Eye (tissue), 1 donor: ENCODE data around the gene TTC28.
"Not testable (repeated sequence)": the region's sequence is repeated elsewhere in the genome, so short reads cannot be mapped to it uniquely, and the experiment has no call there.

Experiments used
- DNase-seq: peaks from one replicate; pipeline ENCODE4 v3.0.0-alpha.2; 2015

TTC28 gene

DNA sequence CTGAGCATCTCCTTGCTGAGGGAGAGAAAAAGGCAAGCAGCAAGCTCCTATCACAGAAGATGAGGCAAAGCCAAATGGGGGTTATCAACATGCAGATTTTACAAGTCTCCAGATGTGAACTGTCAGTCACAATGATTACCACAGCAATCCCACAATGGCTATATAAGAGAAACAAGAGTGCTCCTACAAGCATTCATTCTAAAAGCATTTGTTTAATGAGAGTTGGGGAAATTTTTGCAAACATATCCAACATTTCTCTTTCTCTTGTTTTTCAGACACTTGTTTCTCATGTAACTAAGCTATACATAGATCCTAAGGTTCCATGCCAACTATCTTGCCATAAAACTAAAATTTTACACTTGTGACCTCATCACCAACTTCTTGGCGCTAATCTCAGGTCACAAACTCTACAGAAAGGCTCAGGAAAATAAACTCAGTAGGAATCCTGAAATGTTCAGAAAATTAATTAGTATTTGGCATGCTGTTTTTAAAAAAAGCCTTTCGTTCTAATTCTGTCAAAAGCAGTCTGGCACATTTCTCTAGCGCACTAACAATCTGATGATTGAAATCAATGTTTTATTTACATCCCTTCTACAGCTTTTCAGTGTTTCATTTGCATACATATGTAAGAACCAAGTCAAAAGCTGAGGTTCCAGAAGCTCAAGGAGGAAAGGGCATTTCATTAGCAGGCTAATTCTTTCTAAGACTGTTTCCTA lies 199.5 kb downstream of the TTC28 start:
- peak; percentile 21 for DNase-seq

- no peak for DNase-seq
These were observed 201.1 kb downstream of the TTC28 start for GRCh38 chr22:28478564-28478963.

DNA sequence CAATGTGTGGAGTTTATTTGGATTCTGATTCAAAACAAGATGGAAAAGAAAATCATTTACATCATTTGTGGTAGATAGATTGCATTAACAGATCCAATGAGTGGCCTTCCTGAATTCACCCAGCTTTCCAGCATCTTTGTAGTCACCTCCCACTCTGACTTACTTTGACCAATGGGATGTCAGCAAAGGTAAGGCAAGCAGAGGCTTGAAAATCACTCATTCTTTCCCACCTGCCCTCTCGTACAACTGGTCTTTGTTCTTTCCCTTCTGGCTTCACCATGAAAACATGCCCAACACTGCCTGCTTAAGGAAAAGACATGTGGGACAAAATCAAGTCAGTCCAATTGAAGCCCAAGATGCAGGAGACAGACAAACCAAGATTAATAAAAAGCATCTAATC lies 202.1 kb downstream of the TTC28 start:
- DNase-seq, result no peak

GRCh38 chr22:28474330-28474729 lies 205.3 kb downstream of the TTC28 start:
- no peak for DNase-seq

DNA sequence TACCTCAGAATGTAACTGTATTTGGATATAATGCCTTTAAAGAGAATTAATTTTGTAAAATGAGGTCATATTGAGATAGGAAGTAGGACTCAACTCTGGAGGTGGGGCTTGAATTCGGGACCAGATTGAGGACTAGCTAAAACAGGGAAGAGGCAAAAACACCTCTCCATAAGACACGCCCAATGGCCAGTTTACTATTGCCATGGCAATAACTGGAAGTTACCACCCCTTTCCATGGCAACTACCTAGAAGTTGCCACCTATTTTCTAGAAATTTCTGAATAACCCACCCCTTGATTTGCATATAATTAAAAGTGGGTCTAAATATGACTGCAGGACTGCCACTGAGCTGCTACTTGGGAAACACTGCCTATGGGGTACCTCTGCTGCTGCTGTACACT lies 206.4 kb downstream of the TTC28 start:
- no peak for DNase-seq

GRCh38 chr22:28467055-28467454 lies 212.6 kb downstream of the TTC28 start:
- not testable (repeated sequence) for DNase-seq

DNA sequence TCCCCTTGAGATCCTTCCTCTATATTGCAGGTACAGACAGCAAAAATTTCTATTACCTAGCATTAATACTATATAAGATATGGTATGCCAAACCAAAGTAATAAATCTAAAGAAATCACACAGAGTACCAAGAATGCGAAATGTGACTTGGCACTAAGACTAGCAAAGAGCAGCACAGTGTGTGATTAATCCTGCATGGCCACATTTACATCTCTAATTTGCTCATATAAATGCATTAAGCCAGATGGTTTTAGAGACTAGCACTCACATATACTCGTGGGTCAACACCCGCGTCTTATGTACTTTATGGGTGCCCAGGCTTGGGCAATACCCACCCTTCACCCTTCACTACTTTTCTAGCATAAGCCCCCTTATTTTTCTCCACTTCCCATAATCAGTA lies 213.2 kb downstream of the TTC28 start:
- DNase-seq, result no peak

DNA sequence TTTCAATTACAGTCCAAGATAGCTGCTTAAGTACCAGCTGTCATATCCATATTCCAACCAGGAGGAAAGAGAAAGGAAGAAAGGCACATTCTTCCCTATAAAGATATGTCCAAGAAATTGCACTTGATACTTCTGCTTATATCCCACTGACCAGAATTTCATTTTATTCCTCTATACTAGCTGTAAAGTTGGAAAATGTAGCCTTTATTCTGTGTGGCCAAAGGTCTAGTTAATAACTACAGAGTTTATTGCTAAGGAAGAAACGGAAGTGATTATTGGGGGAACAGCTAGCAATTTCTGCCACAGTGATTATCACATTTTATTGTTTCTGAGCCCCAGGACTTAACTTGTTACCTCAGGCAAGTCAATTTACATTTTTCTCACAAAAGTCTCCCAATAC lies 213.8 kb downstream of the TTC28 start:
- DNase-seq, result no peak

DNA sequence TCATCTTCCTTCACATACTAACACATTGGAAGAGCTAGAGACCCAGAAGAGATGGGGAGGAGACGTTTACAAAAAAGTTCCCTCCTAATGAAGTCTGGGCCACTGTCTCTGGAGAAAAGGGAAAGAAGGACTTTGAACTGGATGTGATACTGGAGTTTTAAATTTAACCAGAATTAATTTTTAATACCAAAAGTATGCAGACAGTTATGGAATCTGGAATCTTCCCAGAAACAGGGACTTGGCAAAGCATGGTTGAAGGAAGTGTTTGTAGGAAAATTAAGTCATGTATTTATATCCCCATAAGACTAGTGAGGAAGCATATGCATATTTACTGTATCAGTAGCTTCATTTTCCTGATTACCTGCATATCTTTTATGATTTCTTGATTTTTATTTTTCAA lies 215.5 kb downstream of the TTC28 start:
- no peak for DNase-seq

DNA sequence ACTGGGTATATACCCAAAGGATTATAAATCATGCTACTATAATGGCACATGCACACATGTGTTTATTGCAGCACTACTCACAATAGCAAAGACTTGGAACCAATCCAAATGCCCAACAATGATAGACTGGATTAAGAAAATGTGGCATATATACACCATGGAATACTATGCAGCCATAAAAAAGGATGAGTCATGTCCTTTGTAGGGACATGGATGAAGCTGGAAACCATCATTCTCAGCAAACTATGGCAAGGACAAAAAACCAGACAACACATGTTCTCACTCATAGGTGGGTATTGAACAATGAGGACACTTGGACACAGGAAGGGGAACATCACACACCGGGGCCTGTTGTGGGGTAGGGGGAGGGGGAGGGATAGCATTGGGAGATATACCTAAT lies 216.2 kb downstream of the TTC28 start:
- not testable (repeated sequence) for DNase-seq

DNA sequence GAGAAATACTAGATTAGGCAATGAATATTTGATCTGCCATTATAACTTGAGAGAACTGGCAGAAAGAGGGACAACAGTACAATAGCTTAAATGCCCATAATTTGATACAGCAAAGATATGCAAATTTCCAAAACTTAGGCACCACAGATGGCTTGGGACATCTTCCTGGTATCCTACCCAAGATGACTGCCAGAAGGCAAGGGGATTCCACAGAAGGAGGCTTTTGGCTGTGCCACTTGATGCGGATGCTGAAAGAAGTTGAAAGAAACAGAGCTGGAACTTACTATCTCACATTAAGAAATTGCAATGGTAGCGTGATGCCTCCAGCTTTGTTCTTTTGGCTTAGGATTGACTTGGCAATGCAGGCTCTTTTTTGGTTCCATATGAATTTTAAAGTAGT lies 216.7 kb downstream of the TTC28 start:
- no peak for DNase-seq

DNA sequence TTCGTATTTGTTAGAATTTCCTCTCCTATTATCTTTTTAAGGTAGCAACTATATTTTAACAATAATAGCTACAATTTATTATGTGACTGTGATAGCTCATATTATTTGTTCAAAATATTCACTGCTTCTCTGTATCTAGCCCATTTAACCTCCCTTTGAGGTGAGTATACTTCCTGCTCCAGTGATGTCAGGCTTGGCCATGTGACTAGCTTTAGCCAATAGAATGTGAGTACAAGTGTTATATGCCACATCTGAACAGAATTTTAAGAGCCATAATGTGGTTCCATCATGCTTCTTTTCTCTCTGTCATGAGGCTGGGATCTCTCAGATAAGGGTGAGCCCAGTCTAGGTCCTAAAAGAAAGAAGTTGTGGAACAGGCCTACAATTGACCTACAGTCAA lies 217.6 kb downstream of the TTC28 start:
- DNase-seq, result no peak

DNA sequence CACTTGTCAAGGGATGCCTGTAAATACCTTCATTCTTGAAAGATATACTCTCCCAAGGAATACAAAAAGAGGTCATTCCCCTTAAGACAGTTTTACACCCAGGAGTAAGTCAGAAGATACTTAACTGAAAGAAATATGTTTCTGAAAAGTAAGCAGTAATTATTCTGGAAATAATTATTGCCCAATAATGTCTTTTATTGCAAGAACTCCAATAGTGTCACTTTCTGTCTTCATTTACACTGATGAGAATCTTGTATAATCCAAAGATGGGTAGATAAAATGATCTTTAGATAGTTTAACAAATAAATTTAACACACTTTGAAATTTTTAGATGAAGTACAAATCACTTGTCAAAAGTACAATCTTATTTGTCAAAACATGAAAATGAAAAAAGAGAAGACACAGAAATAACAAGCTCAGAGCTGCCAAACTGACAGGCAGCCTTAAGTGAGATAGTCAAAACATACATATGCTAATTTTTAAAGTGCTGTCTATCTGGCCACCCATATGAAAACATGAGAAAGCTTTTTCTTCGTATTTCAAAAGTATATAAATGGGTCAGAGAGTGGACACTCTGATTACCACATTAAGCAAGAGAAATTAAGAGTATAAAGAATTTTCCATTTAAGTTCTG lies 225.1 kb downstream of the TTC28 start:
- no peak for DNase-seq

DNA sequence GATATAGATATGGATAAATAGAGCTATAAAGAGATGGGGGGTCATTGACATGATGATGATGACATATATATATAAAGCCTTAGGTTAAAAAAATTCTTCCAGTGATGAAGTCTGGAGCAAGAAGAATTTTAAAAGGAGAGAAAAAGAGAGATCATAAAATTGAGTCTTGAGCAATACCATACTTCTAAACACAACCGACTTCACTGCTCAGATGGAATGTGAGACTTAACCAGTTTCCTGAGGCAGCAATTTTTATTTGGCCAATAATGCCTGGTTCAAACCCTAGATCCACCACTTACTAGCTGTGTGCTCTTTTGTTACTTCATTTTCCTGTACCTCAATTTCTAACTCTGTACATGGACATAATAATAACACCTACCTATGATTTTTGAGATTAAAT lies 229.5 kb downstream of the TTC28 start:
- DNase-seq, result no peak

DNA sequence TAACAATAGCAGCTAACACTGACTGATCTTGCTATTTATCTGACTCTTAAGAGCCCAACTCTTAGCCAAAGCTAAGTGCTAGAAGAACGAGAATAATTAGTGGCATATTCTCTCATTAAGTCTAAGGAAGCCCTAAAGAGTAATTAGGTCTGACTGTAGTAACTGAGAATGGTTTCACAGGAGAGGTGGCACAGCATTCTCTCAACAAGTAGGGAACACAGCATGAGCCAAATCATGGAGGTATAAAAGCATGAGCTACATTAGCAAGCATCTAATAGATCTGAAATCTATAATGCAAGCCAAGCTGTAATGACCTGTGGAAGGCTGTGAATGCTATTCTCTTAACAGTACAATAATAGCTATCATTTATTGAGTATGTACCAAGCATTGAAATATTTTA lies 230.6 kb downstream of the TTC28 start:
- no peak for DNase-seq

DNA sequence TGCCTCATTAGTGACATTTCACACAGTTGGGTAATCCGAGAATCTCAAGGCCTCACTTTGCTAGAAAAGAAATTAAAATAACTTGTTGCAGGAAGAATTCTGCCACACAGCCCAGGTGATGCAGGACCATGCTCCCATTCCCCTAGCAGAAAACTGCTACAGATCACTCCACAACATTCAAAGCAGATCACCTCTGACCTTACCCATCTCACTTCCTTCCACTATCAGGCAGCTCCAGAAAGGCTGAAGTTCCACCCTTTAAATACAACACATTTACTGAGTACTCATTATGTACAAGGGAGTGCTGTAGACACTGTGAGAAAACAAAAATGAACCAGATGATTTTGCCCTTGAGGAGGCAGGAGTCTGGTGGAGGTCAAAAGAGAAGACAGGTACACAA lies 231.0 kb downstream of the TTC28 start:
- no peak for DNase-seq

DNA sequence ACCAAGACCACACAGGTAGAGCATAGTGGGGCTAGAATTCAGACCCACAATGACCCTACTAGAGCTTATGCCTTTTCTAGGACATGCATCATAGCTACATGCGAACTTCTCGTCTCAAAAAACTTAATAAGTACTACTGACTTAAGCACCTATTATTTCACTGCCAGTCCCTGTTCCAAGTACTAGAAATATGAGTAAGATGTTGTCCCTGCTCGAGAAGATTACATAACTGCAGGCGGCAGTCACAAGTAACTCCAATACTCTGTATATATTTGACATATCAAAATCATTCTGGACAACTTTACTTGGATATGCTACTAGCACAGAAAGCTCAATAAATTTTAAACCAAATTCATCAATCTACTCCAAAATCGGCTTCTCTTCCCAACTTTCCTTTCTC lies 235.0 kb downstream of the TTC28 start:
- no peak for DNase-seq

GRCh38 chr22:28443526-28443876 lies 236.1 kb downstream of the TTC28 start:
- DNase-seq, result peak; percentile 91

DNA sequence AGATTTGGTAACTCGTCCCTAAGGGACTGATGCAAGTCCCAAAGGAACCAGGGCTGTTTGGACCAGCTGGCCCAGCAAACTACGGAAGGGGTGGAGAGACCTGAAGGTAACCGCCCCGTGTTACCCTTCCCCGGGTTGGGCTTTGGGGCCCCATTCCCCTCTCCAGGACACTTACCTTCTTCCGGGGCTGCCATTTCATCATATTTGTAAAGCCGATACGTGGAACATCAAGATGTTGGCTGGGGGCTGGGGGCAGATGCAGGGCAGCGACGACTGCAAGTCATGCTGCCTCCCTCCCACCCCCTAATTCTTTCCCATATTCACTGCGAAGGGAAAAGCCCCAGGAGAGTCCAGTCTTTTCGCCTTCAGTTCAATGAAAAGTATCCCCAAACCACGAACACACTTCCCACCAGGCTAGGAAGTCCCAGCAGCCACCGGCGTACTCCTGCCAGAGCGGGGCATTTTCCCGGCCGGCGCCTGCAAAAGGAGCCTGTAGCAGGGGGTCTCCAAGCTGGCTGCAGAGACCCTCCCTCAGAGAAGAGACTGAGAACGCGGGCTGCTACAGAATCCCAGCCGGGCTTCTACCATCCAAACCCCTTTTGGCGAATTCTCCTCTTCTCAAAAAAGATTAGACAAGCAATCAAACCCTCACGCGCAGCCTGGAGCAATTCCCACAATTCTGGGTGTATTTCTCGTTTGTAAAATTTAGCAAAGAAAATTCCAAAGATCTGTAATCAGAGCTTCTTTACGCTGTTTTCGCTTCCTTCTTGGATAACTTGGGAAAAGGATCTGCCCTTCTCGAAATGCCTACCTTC lies 236.7 kb downstream of the TTC28 start:
- no peak for DNase-seq

DNA sequence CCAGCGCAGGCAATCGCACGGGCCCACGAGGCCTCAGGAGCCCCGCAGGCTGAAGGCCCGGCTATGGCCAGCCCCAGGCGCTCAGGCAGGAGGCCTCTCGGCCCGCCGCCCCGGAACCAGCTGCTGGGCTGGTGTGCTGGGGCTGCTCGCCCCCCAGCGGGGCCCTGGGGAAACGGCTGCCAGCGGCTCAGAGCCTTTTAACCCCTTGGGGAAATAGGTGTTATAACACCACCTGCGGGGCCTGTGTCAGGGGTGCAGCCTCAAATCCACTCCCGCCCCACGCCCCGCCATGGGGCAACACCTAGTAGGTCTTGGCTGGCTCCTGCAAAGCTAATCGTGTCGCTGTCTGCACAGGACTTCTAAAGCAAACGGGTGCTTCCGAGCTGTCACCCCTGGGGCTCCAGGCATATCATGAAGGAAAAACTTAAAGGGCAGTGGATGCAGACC lies 237.4 kb downstream of the TTC28 start:
- peak; percentile 90 for DNase-seq

GRCh38 chr22:28441720-28442263 lies 237.8 kb downstream of the TTC28 start:
- no peak for DNase-seq

GRCh38 chr22:28440592-28441390 lies 238.8 kb downstream of the TTC28 start:
- DNase-seq, result peak; percentile 47
